Esophagus squamous epithelium (tissue), 4 donors: Measurements from ENCODE around the gene GPSM1.

ENCODE experiments used
- POLR2A ChIP-seq, 4 donors: fragments of 450-650 bp; IDR thresholded peaks; one replicate each; pipeline ENCODE4 v1.6.1; 2017; ENCODE audit warnings: antibody characterized with exemption in 4 of 4, mild to moderate bottlenecking in 4 of 4, moderate library complexity in 3 of 4
- TF ChIP-seq, protein P1 (sequence below), 6 experiments: fragments of 450-650 bp in 4 of 6; fragments of 200-600 bp in 2 of 6; sonication (generic) in 2 of 6; IDR thresholded peaks; one replicate each; pipeline ENCODE4 v1.5.1; 2016 to 2019; ENCODE audit warnings: antibody characterized with exemption in 6 of 6, mild to moderate bottlenecking in 4 of 6, moderate library complexity in 4 of 6

DNA sequence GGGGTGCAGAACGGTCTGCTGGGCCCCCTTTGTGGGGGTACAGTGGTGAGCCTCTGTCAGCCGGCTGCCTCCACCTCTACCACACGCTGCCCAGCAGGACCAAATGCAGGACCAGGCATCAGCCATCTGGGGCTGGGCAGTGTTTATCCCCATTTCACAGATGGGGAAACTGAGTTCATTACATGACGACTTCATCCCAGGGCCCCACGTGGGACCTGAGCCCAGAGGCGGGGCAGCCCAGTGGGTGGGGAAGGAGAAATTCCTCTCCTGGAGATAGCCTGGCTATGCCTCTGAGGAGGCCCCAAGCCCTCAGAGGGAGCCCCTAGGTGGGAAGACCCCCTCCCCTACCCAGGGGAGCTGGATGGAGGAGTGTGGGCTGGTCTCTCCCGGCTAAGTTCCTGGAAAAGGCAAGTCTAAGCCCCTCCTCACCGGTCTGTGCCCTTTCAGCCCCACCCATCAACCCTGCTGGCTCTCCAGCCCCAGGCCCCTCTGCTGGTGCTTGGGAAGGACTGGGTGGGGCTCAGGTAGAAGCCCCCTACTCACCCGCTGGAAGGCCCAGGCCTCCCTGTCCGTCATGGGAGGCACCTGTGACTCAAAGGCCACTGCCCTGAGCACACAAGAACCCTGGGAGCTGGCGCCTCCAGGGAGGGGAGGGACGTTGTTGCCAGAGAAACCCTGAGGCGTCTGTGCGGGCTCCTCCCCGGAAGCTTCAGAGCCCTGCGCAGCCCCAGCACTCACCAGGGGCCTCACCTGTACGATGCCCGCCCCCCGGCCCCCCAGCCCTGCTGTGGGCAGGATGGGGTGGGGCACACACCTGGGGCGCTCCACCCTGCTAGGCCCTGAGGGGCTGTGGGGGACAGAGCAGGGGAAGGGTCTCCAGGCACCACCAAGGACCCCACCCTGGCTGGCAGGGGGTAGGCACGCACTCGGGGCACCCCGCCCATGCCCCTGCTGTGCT, 16.0 kb upstream of the GPSM1 start:
- TF ChIP-seq, protein P1, sequence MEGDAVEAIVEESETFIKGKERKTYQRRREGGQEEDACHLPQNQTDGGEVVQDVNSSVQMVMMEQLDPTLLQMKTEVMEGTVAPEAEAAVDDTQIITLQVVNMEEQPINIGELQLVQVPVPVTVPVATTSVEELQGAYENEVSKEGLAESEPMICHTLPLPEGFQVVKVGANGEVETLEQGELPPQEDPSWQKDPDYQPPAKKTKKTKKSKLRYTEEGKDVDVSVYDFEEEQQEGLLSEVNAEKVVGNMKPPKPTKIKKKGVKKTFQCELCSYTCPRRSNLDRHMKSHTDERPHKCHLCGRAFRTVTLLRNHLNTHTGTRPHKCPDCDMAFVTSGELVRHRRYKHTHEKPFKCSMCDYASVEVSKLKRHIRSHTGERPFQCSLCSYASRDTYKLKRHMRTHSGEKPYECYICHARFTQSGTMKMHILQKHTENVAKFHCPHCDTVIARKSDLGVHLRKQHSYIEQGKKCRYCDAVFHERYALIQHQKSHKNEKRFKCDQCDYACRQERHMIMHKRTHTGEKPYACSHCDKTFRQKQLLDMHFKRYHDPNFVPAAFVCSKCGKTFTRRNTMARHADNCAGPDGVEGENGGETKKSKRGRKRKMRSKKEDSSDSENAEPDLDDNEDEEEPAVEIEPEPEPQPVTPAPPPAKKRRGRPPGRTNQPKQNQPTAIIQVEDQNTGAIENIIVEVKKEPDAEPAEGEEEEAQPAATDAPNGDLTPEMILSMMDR (IDR thresholded peaks at IDR 0.05): no peak
- TF ChIP-seq POLR2A (IDR thresholded peaks at IDR 0.05): no peak
